COLO668 (cell line): ENCODE measurements around the gene HAUS2.

Source experiments
- DNase-seq: peaks from one replicate; lab custom pipeline; 2025; ENCODE audit not compliant: unreplicated experiment; lab: John Stamatoyannopoulos, UW

HAUS2 gene

GRCh38 chr15:42605796-42606195, 57.2 kb downstream of the HAUS2 start:
- DNase-seq, result no peak

GRCh38 chr15:42608110-42608531, 59.5 kb downstream of the HAUS2 start:
- DNase-seq, result no peak

GRCh38 chr15:42608752-42609488, 60.3 kb downstream of the HAUS2 start:
- DNase-seq, result no peak

GRCh38 chr15:42611532-42611931, 62.9 kb downstream of the HAUS2 start:
- no peak for DNase-seq

- no peak for DNase-seq
Observed at GRCh38 chr15:42612367-42612912, 63.8 kb downstream of the HAUS2 start.

DNA sequence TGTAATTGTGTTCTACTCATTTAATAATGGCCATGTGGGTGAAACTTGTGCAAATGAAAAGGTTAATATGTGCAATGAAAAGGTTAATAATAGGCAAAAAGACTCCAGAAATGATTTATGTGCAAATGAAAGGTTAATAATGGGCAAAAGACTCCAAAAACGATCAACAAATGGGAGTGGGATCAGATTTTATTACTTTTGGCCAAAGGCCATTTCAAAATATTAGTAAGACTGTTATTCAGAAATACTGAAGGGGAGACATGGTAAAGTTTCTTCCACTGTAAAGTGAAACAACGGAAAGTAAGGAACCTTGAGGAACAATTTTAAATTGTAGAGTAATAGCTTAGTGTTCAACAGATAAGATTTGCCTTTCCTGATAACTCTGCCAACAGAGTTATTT, 67.5 kb downstream of the HAUS2 start:
- no peak for DNase-seq
